HG03196 (cell line): Measurements from ENCODE around the gene HNF4A.
"Not testable (repeated sequence)": the region's sequence is repeated elsewhere in the genome, so short reads cannot be mapped to it uniquely, and the experiment has no call there.

ENCODE experiments used
- ATAC-seq: cut with Tn5 transposase; IDR thresholded peaks from one replicate; pipeline ENCODE4 v1.9.1; 2021; ENCODE audit not compliant: unreplicated experiment

HNF4A gene

GRCh38 chr20:44345147-44345546 is 10.4 kb upstream of the HNF4A start:
- ATAC-seq = no peak

DNA sequence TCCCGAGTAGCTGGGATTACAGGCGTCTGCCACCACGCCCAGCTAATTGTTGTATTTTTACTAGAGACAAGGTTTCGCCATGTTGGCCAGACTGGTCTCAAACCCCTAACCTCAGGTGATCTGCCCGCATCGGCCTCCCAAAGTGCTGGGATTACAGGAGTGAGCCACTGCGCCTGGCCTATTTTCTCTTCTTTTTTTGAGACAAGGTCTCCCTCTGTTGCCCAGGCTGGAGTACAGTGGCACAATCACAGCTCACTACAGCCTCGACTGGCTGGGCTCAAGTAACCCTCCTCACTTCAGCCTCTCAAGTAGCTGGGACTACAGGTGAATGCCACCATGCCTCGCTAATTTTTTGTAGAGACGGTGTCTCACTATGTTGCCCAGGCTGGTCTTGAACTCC is 9.6 kb upstream of the HNF4A start:
- ATAC-seq = not testable (repeated sequence)

GRCh38 chr20:44348168-44348659 is 7.3 kb upstream of the HNF4A start:
- no peak for ATAC-seq

DNA sequence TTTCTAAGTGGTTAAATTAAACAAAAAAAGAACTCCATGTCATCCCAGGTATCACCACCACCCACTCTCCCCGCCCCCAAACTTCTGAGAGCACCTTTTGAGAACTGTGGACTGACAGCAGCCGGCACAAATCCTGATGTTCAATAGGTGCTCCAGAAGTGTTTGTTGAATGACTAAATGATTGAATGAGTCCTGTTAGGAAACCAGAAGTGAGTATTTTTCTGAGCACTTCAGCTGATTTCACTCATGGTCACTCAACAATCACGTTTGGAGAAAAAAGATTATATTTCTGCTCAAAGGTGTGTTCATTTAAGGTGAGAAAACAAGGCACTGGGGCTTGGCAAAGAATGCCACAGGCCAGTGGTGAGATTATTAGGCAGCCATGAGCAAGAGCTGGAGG is 6.2 kb upstream of the HNF4A start:
- no peak for ATAC-seq

- no peak for ATAC-seq
Observed at GRCh38 chr20:44350567-44350966, 4.9 kb upstream of the HNF4A start.

DNA sequence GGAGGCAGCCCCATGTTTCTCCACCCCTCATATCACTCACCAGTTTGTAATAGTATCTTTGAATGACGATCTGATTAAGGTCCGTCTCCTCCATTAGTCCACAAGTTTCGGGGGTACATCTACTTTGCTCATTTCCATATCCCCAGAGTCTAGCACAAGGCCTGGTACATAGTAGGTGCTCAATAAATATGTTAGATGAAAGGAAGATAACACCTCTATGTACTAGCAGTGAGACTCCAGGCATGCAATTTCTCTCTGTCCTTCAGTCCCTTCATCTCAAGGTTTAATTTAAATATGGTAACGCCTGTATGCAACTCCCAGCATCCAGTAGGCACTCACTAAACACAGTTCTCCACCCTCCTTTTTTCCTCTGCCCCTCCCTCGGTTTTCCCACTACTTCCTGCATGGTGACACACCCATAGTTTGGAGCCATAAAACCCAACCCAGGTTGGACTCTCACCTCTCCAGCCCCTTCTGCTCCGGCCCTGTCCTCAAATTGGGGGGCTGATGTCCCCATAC is 461 bp upstream of the HNF4A start:
- ATAC-seq = no peak

DNA sequence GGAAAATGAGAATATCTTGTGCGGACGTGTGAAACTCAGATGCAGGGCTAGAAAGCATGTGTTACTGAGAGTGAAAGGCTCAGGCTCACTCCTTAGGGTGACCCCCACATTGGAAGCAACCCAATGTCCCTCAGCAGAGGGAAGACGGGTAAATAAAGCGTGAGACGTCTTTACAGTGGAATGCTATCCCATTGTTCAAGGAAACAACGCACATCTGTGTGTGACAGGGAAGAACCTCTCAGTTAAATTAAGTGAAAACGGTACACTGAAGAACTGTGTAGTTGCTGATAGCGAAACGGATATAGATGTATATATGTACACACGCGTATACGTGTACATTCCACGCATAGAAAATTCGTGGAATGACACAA is 839 bp downstream of the HNF4A start:
- ATAC-seq = no peak

DNA sequence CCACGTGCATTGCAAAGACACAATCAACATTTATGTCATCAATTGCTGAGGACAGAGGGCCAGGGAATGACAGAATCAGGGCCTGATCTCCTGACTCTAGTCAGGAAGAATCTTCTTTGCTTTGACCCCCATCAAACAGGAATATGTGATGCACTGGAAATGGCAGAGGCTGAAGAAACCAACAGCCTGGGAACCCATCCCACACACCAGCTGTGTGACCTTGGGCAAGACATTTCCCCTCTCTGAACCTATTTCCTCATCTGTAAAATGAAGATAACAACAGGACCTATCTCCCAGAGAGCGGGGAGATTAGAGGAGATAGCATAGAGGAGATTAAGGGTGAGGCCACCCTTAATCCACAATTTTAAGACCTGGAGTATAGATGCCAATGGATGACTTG is 1.5 kb downstream of the HNF4A start:
- no peak for ATAC-seq

DNA sequence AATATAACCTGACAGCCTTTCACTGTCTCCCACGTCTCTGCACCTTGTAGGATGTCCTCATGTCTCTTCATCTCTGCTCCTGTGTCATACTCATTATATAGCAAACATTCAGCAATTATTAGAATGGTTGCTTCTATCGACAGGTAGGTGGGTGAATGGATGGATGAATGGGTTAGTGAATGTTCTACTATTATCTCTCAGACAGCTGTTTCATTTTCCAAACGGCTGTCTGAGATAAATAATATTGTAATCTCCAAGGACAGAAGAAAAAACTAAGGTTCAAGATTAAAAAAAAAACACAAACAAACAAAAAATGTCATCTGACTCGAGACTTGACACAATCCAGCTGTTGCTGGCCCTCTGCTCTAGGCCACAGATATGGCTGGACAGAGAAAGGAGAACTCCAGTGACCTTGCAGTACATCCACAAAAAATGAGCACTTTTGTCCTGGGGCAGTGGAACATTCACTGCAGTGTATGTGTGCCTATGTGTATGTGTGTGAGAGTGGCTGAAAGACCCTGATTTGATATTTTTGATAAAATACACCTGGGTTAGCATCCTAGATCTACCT is 2.1 kb downstream of the HNF4A start:
- no peak for ATAC-seq

- no peak for ATAC-seq
Observed at GRCh38 chr20:44358776-44359175, 3.3 kb downstream of the HNF4A start.

DNA sequence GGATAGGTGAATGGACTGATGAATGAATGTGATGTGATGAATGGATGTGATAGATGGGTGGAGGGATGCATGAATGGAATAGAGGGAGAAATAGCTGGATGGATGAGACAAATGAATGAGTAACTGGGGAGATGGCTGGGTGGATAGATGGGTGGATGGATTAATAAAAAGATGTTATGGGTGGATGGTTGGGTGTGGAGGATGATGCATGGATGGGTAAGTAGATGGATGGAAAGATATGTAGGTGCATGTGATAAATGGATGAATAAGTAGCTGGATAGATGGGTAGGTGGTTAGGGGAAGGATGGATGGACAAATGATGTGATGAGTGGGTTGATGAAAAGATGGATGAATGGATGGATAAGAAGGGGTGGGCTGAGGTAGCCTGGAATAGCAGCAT is 4.7 kb downstream of the HNF4A start:
- no peak for ATAC-seq

DNA sequence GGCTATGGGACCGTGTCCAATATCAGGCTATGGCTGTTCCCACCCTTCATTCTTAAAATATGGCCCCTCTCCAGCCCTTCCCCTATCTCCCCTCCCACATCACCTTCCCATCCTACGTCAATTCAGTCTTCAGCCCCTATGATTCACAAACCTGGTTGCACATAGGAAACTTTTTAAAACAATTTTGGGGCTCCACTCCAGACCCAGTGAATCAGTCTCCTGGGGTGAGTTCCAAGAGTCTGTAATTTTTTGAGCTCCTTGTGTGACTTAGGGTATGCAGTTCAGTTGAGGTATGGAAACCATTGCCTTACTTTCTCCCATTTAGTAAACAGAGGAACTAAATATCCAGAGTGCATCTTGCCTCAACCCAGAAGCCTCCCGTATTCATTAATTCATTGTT is 5.5 kb downstream of the HNF4A start:
- ATAC-seq = no peak

DNA sequence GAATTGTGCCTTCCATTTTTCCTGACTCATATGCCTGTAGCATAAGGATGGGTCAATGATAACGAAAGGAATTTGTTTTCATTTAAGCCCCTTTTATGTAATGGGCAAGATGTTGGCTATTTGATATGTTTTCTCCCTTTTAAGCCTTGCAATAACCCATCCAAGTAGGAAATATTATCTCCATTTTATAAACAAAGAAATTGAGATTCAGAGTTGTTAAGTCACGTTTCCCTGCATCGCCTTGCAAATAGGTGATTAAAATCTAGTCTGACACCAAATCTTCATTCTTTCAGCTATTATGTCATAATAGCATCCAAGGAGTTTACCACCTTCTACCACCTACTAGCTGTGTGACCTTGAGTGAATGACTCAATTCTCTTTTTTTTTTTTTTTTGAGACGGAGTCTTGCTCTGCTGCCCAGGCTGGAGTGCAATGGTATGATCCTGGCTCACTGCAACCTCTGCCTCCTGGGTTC is 7.0 kb downstream of the HNF4A start:
- ATAC-seq = no peak

GRCh38 chr20:44364068-44364467 is 8.6 kb downstream of the HNF4A start:
- ATAC-seq = no peak

GRCh38 chr20:44364780-44365179 is 9.3 kb downstream of the HNF4A start:
- ATAC-seq = no peak

DNA sequence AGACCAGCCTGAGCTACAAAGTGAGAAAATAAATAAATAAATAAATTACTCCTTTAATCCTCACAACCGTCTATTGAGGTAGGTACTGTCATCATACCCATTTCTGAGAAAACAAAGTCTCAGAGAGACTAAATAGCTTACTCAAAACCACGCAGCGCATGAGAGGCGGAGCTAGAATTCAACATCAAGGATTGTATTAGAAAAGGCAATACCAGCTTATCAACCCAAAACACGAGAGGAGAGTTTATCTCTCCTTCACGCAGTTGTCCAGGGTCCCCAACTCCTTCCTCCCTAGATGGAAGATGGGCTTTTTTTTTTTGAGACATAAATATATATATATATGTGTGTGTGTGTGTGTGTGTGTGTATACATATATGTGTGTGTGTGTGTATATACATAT is 12.2 kb downstream of the HNF4A start:
- ATAC-seq = no peak

DNA sequence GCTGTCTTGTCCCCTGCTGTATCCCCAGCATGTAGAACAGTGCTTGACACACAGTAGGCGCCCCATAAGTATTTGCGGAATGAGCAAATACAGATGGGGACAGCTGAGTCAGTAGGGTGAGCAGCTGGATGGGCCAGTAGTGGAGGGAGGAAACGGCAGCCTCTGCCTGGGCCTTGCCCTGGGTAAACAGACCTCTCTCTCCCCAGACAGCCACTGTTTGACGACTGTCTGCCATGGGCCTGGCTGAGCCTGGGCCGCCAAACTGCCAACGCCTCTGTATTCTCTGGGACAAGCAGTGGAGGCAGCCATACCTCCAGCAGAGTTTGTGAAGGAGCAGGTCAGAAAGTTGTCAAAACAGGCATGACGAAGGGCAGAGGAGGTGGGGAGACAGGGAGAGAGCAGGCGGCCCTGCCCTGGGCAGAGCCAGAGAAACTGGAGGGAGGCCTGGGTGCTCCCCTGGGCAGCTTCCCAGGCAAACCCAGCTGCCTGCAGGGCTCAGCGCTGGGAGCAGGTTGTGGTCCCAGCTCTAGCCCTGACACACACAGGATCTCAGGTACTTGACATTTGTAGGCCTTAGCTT is 15.2 kb downstream of the HNF4A start:
- no peak for ATAC-seq

GRCh38 chr20:44382641-44383040 is 27.1 kb downstream of the HNF4A start:
- ATAC-seq = no peak

GRCh38 chr20:44384423-44385027 is 29.0 kb downstream of the HNF4A start:
- ATAC-seq = no peak

GRCh38 chr20:44388466-44389023 is 33.0 kb downstream of the HNF4A start:
- no peak for ATAC-seq

- no peak for ATAC-seq
Observed at GRCh38 chr20:44389871-44390270, 34.4 kb downstream of the HNF4A start.

- no peak for ATAC-seq
Observed at GRCh38 chr20:44390280-44390679, 34.8 kb downstream of the HNF4A start.
